Muscle of leg (tissue), 16 donors: ENCODE results near the gene TMPRSS11D. TPM values are rescaled to one million over a fixed set of nuclear protein-coding genes. Genes with fewer than 3 reads are reported as not detected.

Experiments used
- DNase-seq: peaks from one replicate; pipeline ENCODE4 v3.0.0; 2013
- H3K27ac ChIP-seq: one replicate; pipeline ENCODE4 v1.5.1; 2013; ENCODE audit warnings: mild to moderate bottlenecking, low read length, control low read depth
- H3K27me3 ChIP-seq: one replicate; pipeline ENCODE4 v1.6.1; 2013; ENCODE audit warnings: low read length; ENCODE audit not compliant: control insufficient read depth, insufficient read depth
- H3K36me3 ChIP-seq: one replicate; pipeline ENCODE4 v1.6.1; 2013; ENCODE audit warnings: low read length; ENCODE audit not compliant: control insufficient read depth, insufficient read depth
- H3K4me1 ChIP-seq: one replicate; pipeline ENCODE4 v1.6.1; 2013; ENCODE audit warnings: low read length; ENCODE audit not compliant: control insufficient read depth, insufficient read depth
- H3K4me3 ChIP-seq: one replicate; pipeline ENCODE4 v1.5.1; 2013; ENCODE audit warnings: low read length, control low read depth
- H3K9me3 ChIP-seq: replicated peaks from 2 replicates; pipeline ENCODE4 v1.6.1; 2013; ENCODE audit warnings: low read depth, low read length; ENCODE audit not compliant: control insufficient read depth
- WGBS: methylation state at CpG from one replicate; pipeline ENCODE4 v1.1.5; 2013; ENCODE audit warnings: missing lambda C conversion rate; ENCODE audit not compliant: insufficient coverage; 5-methylcytosine and 5-hydroxymethylcytosine counted together
- long read RNA-seq, 11 donors: transcript quantifications; one replicate each; lab custom pipeline, GENCODE V29; 2026
- polyA plus RNA-seq, 8 donors: library from polyadenylated mRNA; unstranded; fragments of 120-200 nt; gene quantifications; one replicate each; pipeline versions ENCODE4 v1.2.1 to v1.2.3, GENCODE V29; 2013; ENCODE audit warnings: inconsistent platforms in 1 of 8, low replicate concordance in 1 of 8; ENCODE audit not compliant: insufficient read length in 8 of 8, insufficient read depth in 1 of 8
- total RNA-seq: library from RNA; stranded (reverse); fragments of 120-200 nt; gene quantifications from one replicate; pipeline ENCODE4 v1.2.4, GENCODE V29; 2013

Gene TMPRSS11D, protein sequence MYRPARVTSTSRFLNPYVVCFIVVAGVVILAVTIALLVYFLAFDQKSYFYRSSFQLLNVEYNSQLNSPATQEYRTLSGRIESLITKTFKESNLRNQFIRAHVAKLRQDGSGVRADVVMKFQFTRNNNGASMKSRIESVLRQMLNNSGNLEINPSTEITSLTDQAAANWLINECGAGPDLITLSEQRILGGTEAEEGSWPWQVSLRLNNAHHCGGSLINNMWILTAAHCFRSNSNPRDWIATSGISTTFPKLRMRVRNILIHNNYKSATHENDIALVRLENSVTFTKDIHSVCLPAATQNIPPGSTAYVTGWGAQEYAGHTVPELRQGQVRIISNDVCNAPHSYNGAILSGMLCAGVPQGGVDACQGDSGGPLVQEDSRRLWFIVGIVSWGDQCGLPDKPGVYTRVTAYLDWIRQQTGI
- total RNA-seq: not detected
- under 1 TPM in 4 of 8 donors, not detected in 4; 0.08 to 0.41 (median 0.22) TPM for polyA plus RNA-seq
- long read RNA-seq, donor 1: 0 reads
- long read RNA-seq, donor 2: 0 reads
- long read RNA-seq, donor 3: 0 reads
- long read RNA-seq, donor 4: 0 reads
- long read RNA-seq, donor 5: 0 reads
- long read RNA-seq, donor 6: 0 reads
- long read RNA-seq, donor 7: 0 reads
- long read RNA-seq, donor 8: 0 reads
- long read RNA-seq, donor 9: 0 reads
- long read RNA-seq, donor 10: 0 reads
- long read RNA-seq, donor 11: 0 reads

GRCh38 chr4:67883902-67884301, at the start of gene TMPRSS11D:
Gene TMPRSS11D (minus strand): TSS chr4:67884002. CDS start chr4:67883933, 69 bp downstream.
- no peak within 1 kb of the TSS for H3K27ac ChIP-seq

GRCh38 chr4:67933038-67933437, 49.2 kb upstream of the TMPRSS11D start:
- Histone ChIP-seq H3K27ac (no peak overlapping the region), H3K36me3 (no peaks in the 10 kb centered on the region), H3K4me1 (no peaks in the 10 kb centered on the region), H3K4me3 (no peak overlapping the region), H3K9me3 (no peaks in the 10 kb centered on the region), H3K27me3 (no peaks in the 10 kb centered on the region)
- no peak for DNase-seq
- 100% methylated on average over 2 of the region's 5 CpGs for WGBS

More at GRCh38 chr4:67883902-67884301, at the start of gene TMPRSS11D:
- no peaks in the 10 kb centered on the region for H3K27me3 ChIP-seq
- peaks cover 9% of the 10 kb centered on the region for H3K4me1 ChIP-seq
- no peak within 1 kb of the TSS for H3K4me3 ChIP-seq
- H3K9me3 ChIP-seq: no peaks in the 10 kb centered on the region
- WGBS: no CpG with 5 or more reads among the region's 1 CpG
- no peaks in the 10 kb centered on the region for H3K36me3 ChIP-seq
- DNase-seq: no peak

DNA sequence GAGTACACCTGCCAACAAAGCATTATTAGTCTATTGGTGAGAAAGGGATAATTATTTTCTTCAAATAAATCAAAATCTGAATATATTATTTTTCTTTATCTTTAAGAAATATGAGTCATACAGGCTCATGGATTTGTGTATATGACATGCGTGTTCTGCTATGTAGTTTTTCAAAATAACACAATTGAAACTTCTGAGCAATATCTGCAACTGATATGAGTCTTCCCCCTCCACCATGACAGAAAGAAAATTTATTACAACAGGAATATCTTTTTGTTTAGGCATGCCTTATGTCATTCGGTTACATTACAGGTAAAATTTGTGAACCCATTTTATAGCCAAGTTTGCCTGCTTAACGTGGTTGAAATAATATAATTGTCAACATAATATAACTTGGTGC, 47.5 kb upstream of the TMPRSS11D start:
- H3K27me3 ChIP-seq: no peaks in the 10 kb centered on the region

GRCh38 chr4:67929426-67929825, 45.6 kb upstream of the TMPRSS11D start:
- no peak overlapping the region for H3K27ac ChIP-seq
- no peak overlapping the region for H3K4me3 ChIP-seq
- no peaks in the 10 kb centered on the region for H3K36me3 ChIP-seq
- no peaks in the 10 kb centered on the region for H3K9me3 ChIP-seq
- DNase-seq: no peak
- H3K4me1 ChIP-seq: no peaks in the 10 kb centered on the region
- H3K27me3 ChIP-seq: no peaks in the 10 kb centered on the region
- WGBS: no CpG with 5 or more reads among the region's 3 CpGs

More for the DNA sequence above, 47.5 kb upstream of the TMPRSS11D start:
- Histone ChIP-seq H3K27ac (no peak overlapping the region), H3K36me3 (no peaks in the 10 kb centered on the region), H3K4me1 (no peaks in the 10 kb centered on the region), H3K9me3 (no peaks in the 10 kb centered on the region), H3K4me3 (no peak overlapping the region)
- no CpG with 5 or more reads among the region's 3 CpGs for WGBS
- no peak for DNase-seq

DNA sequence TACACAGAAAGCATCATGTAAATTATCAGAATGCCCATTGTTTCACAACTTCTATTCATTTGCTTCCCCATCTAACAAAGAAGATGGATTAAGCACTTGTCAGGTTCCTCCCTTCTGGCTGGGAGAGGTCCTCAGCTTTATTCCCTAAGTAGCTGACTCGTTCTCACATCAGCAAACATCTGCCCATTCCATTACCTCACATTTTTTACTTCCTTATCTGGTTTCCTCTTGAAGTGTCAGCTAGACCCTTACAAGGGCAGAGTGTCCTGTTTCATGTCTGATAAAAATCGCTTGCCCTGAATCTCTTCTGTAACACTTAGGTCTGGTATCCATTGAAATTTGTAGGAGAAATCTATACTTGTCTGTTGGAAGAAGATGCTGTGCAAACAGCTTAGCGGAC, 44.7 kb upstream of the TMPRSS11D start:
- Histone ChIP-seq H3K9me3 (no peaks in the 10 kb centered on the region), H3K36me3 (no peaks in the 10 kb centered on the region), H3K27me3 (no peaks in the 10 kb centered on the region), H3K4me3 (no peak overlapping the region), H3K27ac (no peak overlapping the region), H3K4me1 (no peaks in the 10 kb centered on the region)
- 20% methylated on average over 1 of the region's 3 CpGs for WGBS
- DNase-seq: peak; percentile 46

DNA sequence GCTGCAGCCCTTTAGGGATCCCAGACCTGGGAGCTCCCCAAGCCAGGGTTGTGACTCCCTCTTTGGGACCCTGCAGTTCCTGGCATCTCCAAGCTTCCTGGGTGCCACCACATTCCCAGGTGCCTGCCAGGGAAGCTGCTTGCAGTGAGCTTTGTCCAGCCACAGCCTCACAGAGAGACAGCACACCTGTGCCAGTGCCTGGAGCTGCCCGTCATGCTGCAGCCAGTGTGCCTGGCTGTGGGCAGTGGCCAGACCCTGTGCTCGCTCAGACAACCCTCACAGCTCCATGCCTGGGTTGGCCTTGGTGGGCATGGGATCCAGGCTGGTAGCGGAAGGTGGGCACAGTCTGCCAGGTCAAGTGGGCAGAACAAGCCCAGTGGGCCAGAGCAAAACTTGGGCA, 43.4 kb upstream of the TMPRSS11D start:
- Histone ChIP-seq H3K4me1 (no peaks in the 10 kb centered on the region), H3K36me3 (no peaks in the 10 kb centered on the region), H3K4me3 (no peak overlapping the region), H3K27me3 (no peaks in the 10 kb centered on the region), H3K9me3 (no peaks in the 10 kb centered on the region), H3K27ac (no peak overlapping the region)
- 89% methylated on average over 1 of the region's 3 CpGs for WGBS
- no peak for DNase-seq

DNA sequence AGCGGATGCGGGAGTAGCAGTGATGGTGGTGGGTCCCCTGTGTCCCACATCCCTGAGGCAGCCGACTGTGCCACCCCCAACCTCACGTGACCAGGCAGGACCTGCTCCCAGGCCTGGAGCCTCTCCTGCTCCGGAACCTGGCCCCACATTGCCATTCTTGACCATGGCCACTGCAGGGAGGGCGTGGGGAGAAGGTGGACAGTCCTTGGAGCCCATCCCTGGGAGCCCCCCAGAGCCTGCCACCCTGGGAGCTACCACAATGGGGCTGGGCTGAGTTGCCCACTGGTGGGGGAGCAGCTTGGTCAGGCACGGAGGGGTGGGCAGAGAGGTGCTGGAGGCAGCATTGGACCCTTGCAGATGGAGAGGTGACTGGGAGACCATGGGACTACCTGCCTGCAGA, 42.7 kb upstream of the TMPRSS11D start:
- 87% methylated on average over 7 of the region's 7 CpGs for WGBS
- Histone ChIP-seq H3K27ac (no peak overlapping the region), H3K9me3 (no peaks in the 10 kb centered on the region), H3K36me3 (no peaks in the 10 kb centered on the region), H3K4me1 (no peaks in the 10 kb centered on the region), H3K27me3 (no peaks in the 10 kb centered on the region), H3K4me3 (no peak overlapping the region)
- no peak for DNase-seq

DNA sequence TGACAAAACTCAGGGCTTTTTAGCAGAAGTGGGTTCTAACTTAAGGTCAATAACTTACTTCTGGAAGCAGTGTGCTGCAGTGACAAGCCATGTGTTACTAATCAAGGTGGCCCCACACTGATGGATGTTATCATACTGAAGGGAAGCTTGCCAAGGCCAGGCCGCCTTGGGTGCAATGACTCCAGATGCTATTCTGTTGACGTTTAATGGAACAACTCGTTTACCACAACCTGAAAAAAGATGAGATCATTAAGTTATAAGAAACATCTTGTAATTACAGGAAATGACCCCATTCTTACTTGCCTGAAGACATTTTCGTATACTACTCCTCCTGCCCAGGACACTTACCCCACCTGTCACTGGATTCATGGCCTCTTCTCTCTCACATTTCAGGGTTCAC, 38.9 kb upstream of the TMPRSS11D start:
- 78% methylated on average over 1 of the region's 4 CpGs for WGBS
- Histone ChIP-seq H3K4me3 (no peak overlapping the region), H3K36me3 (no peaks in the 10 kb centered on the region), H3K27me3 (no peaks in the 10 kb centered on the region), H3K27ac (no peak overlapping the region), H3K9me3 (no peaks in the 10 kb centered on the region), H3K4me1 (no peaks in the 10 kb centered on the region)
- DNase-seq: peak; percentile 60

- Histone ChIP-seq H3K4me3 (no peak overlapping the region), H3K27me3 (no peaks in the 10 kb centered on the region), H3K36me3 (no peaks in the 10 kb centered on the region), H3K9me3 (no peaks in the 10 kb centered on the region), H3K27ac (no peak overlapping the region), H3K4me1 (no peaks in the 10 kb centered on the region)
- DNase-seq: peak; percentile 18
Measured at GRCh38 chr4:67918428-67918827, 34.6 kb upstream of the TMPRSS11D start.

DNA sequence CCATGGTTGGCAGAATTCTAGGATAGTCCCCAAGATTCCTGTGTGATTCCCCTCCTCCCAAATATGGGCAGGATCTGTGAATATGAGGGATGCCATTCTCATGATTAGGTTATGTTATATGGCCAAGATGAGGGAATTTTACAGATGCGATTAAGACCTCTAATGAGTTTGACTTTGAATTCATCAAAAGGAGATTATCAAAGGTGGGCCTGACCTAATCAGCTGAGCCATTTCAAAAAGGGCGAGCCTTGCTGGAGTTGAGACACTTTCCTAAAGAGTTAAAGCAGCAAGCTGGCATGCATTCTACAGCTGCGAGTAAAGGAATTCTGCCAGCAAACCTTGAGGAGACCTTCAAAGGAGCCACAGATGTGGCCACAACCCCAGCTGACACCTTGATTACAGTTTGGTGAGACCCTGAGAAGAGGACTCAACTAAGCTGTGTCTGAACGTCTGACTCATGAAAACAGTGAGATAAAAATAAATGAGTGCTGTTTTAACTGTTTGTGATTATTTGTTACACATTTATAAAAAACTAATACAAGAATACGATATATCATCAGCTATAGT, 31.7 kb upstream of the TMPRSS11D start:
- H3K9me3 ChIP-seq: no peaks in the 10 kb centered on the region
- WGBS: 82% methylated on average over 3 of the region's 5 CpGs
- no peak overlapping the region for H3K4me3 ChIP-seq
- no peaks in the 10 kb centered on the region for H3K27me3 ChIP-seq
- DNase-seq: no peak
- H3K27ac ChIP-seq: no peak overlapping the region
- H3K36me3 ChIP-seq: no peaks in the 10 kb centered on the region
- no peaks in the 10 kb centered on the region for H3K4me1 ChIP-seq
